IMR-90 (cell line): ENCODE measurements around the gene NGFR. TPM values are rescaled to one million over a fixed set of nuclear protein-coding genes. Genes with fewer than 3 reads are reported as not detected.

Source experiments
- ATAC-seq: fragments of 200-7000 bp; cut with Tn5 transposase; 2 replicates; pipeline ENCODE4 v1.9.1; 2020; ENCODE audit warnings: low read depth, mild to moderate bottlenecking, moderate library complexity
- BruUV-seq: library from RNA; stranded (reverse); fragments of 400-500 nt; replicated peaks from 2 replicates; lab custom pipeline; 2021; lab: Mats Ljungman, UMichigan
- CTCF ChIA-PET: fragments of 300-600 bp; formaldehyde crosslinking; extraction: SDS; loops from one replicate; lab custom pipeline; 2021; ENCODE audit warnings: antibody characterized with exemption; lab: Yijun Ruan, JAX
- POLR2A ChIA-PET: fragments of 300-600 bp; sonication (Branson Sonifier 250); formaldehyde crosslinking; loops from one replicate; lab custom pipeline; 2022; ENCODE audit warnings: antibody characterized with exemption; ENCODE audit not compliant: unreplicated experiment; lab: Charles Lee
- DNase-seq: peaks from one replicate; pipeline ENCODE4 v3.0.0; 2013
- H2AFZ ChIP-seq: replicated peaks from 2 replicates; pipeline ENCODE3; 2013; ENCODE audit warnings: low read length, mild to moderate bottlenecking; ENCODE audit not compliant: poor library complexity
- H2AK5ac ChIP-seq: 2 replicates; pipeline ENCODE4 v1.6.1; 2013; ENCODE audit warnings: low read depth, low read length, inconsistent platforms
- H2AK9ac ChIP-seq: replicated peaks from 2 replicates; pipeline ENCODE3; 2013; ENCODE audit warnings: mild to moderate bottlenecking, low read depth, low read length, moderate library complexity; ENCODE audit not compliant: poor library complexity
- H2BK120ac ChIP-seq: 2 replicates; pipeline ENCODE4 v1.6.1; 2013; ENCODE audit warnings: low read depth, low read length, inconsistent platforms
- H2BK15ac ChIP-seq: 3 replicates; pipeline ENCODE4 v1.6.1; 2013; ENCODE audit warnings: low read depth, low read length, inconsistent platforms
- H2BK20ac ChIP-seq: 2 replicates; pipeline ENCODE4 v1.6.1; 2013; ENCODE audit warnings: low read depth, mild to moderate bottlenecking, inconsistent platforms, low read length, moderate library complexity
- H2BK5ac ChIP-seq: 2 replicates; pipeline ENCODE4 v1.6.1; 2013; ENCODE audit warnings: mild to moderate bottlenecking, low read depth, low read length, inconsistent platforms; ENCODE audit not compliant: poor library complexity, severe bottlenecking
- H3K14ac ChIP-seq: replicated peaks from 2 replicates; pipeline ENCODE4 v1.6.1; 2013; ENCODE audit warnings: low read depth, low read length, inconsistent platforms
- H3K18ac ChIP-seq: 2 replicates; pipeline ENCODE4 v1.6.1; 2013; ENCODE audit warnings: low read depth, low read length, control low read depth
- H3K23ac ChIP-seq: 2 replicates; pipeline ENCODE4 v1.6.1; 2013; ENCODE audit warnings: low read depth, low read length, inconsistent platforms
- H3K27ac ChIP-seq: 2 replicates; pipeline ENCODE4 v1.5.1; 2013; ENCODE audit warnings: mild to moderate bottlenecking, control low read depth, low read length; ENCODE audit not compliant: insufficient read depth
- H3K27me3 ChIP-seq: 2 replicates; pipeline ENCODE4 v1.6.1; 2013; ENCODE audit warnings: low read length; ENCODE audit not compliant: control insufficient read depth, insufficient read depth
- H3K36me3 ChIP-seq: 2 replicates; pipeline ENCODE4 v1.6.1; 2013; ENCODE audit warnings: low read length, mixed read lengths; ENCODE audit not compliant: control insufficient read depth, insufficient read depth
- H3K4ac ChIP-seq: 2 replicates; pipeline ENCODE4 v1.6.1; 2013; ENCODE audit warnings: low read depth, low read length, inconsistent platforms
- H3K4me1 ChIP-seq: 2 replicates; pipeline ENCODE4 v1.6.1; 2013; ENCODE audit warnings: low read length, mixed read lengths; ENCODE audit not compliant: control insufficient read depth, insufficient read depth
- H3K4me2 ChIP-seq: 2 replicates; pipeline ENCODE4 v1.6.1; 2013; ENCODE audit warnings: low read depth, mild to moderate bottlenecking, control low read depth, low read length, moderate library complexity
- H3K4me3 ChIP-seq: 2 replicates; pipeline ENCODE4 v1.5.1; 2013; ENCODE audit warnings: low read depth, mild to moderate bottlenecking, control low read depth, low read length, moderate library complexity; ENCODE audit not compliant: insufficient read depth
- H3K56ac ChIP-seq: 2 replicates; pipeline ENCODE4 v1.6.1; 2013; ENCODE audit warnings: low read length, inconsistent platforms; ENCODE audit not compliant: insufficient read depth; ENCODE audit errors: extremely low read depth
- H3K79me1 ChIP-seq, 2 experiments: 2 replicates each; pipeline ENCODE4 v1.6.1; 2013; ENCODE audit warnings: low read length in 2 of 2, inconsistent platforms in 1 of 2, low read depth in 1 of 2
- H3K9ac ChIP-seq: 2 replicates; pipeline ENCODE4 v1.6.1; 2013; ENCODE audit warnings: low read depth, low read length, control low read depth
- H3K9me1 ChIP-seq: 2 replicates; pipeline ENCODE4 v1.6.1; 2013; ENCODE audit warnings: low read length, inconsistent platforms; ENCODE audit not compliant: insufficient read depth
- H3K9me3 ChIP-seq: 2 replicates; pipeline ENCODE4 v1.6.1; 2013; ENCODE audit warnings: low read length; ENCODE audit not compliant: control insufficient read depth, insufficient read depth
- H4K20me1 ChIP-seq: 2 replicates; pipeline ENCODE4 v1.6.1; 2013; ENCODE audit warnings: low read length, inconsistent platforms; ENCODE audit not compliant: insufficient read depth
- H4K5ac ChIP-seq: 2 replicates; pipeline ENCODE4 v1.6.1; 2013; ENCODE audit warnings: mild to moderate bottlenecking, low read depth, low read length, control low read depth
- H4K8ac ChIP-seq, 2 experiments: 2 replicates each; pipeline ENCODE4 v1.6.1; 2013; ENCODE audit warnings: low read depth in 2 of 2, low read length in 2 of 2, control low read depth in 1 of 2, inconsistent platforms in 1 of 2
- H4K91ac ChIP-seq: 2 replicates; pipeline ENCODE4 v1.6.1; 2013; ENCODE audit warnings: low read depth, low read length, inconsistent platforms; ENCODE audit not compliant: insufficient read depth
- BHLHE40 ChIP-seq: fragments of 150-350 bp; IDR thresholded peaks from 2 replicates; pipeline ENCODE4 v1.6.1; 2016; ENCODE audit warnings: mild to moderate bottlenecking, low read depth, low read length
- CEBPB ChIP-seq: IDR thresholded peaks from 2 replicates; pipeline ENCODE4 v1.6.1; 2012; ENCODE audit warnings: low read depth, low read length, improper control_type of control experiment
- CHD1 ChIP-seq: IDR thresholded peaks from 2 replicates; pipeline ENCODE4 v1.6.1; 2012; ENCODE audit warnings: low read depth, low read length, improper control_type of control experiment
- FOS ChIP-seq: fragments of 150-350 bp; IDR thresholded peaks from 2 replicates; pipeline ENCODE4 v1.6.1; 2016; ENCODE audit warnings: low read depth, low read length
- MAZ ChIP-seq: IDR thresholded peaks from 2 replicates; pipeline ENCODE4 v1.6.1; 2012; ENCODE audit warnings: low read depth, mild to moderate bottlenecking, low read length, improper control_type of control experiment, moderate library complexity, borderline replicate concordance
- MXI1 ChIP-seq: IDR thresholded peaks from 2 replicates; pipeline ENCODE4 v1.6.1; 2012; ENCODE audit warnings: low read depth, mild to moderate bottlenecking, low read length, moderate library complexity, borderline replicate concordance
- NFE2L2 ChIP-seq: fragments of 150-350 bp; IDR thresholded peaks from 2 replicates; pipeline ENCODE4 v1.6.1; 2016; ENCODE audit warnings: low read depth, mild to moderate bottlenecking, low read length
- POLR2A ChIP-seq: IDR thresholded peaks from 2 replicates; pipeline ENCODE4 v1.6.1; 2012; ENCODE audit warnings: mild to moderate bottlenecking, low read depth, low read length
- RAD21 ChIP-seq: IDR thresholded peaks from 2 replicates; pipeline ENCODE4 v1.6.1; 2012; ENCODE audit warnings: low read length, improper control_type of control experiment
- SMC3 ChIP-seq: fragments of 150-350 bp; IDR thresholded peaks from 2 replicates; pipeline ENCODE4 v1.6.1; 2016; ENCODE audit warnings: low read depth, mild to moderate bottlenecking, antibody characterized with exemption, low read length, moderate library complexity
- WGBS, 2 experiments: methylation state at CpG; one replicate each; pipeline versions ENCODE4 v1.1.5 to v1.1.7; 2013; ENCODE audit warnings: missing lambda C conversion rate in 2 of 2; ENCODE audit not compliant: insufficient read length in 1 of 2; ENCODE audit errors: extremely low coverage in 2 of 2; 5-methylcytosine and 5-hydroxymethylcytosine counted together
- dilution Hi-C: fragments of 300-500 bp; cut with HindIII; formaldehyde crosslinking; loops from one replicate; pipeline ENCODE4 v1.14.3; 2018; ENCODE audit warnings: low sequenced_read_pairs; ENCODE audit not compliant: unreplicated experiment
- in situ Hi-C: fragments of 300-500 bp; cut with MboI; formaldehyde crosslinking; loops from 3 replicates; pipeline ENCODE4 v1.14.3; 2019; ENCODE audit warnings: low sequenced_read_pairs, inconsistent platforms, mixed read lengths
- intact Hi-C: fragments of 100-400 bp; cut with micrococcal nuclease; formaldehyde crosslinking; loops from 2 replicates; pipeline ENCODE4 v1.10.0; 2022
- polyA plus RNA-seq, 3 experiments: library from polyadenylated mRNA; depleted of rRNA; stranded (reverse); fragments of >200 nt; gene quantifications; 2 replicates each; pipeline ENCODE4 v1.2.3, GENCODE V29; 2012; ENCODE audit warnings: low replicate concordance in 1 of 3
- total RNA-seq: library from RNA; depleted of rRNA; stranded (reverse); fragments of >200 nt; gene quantifications from 2 replicates; pipeline ENCODE4 v1.2.3, GENCODE V29; 2012
- TF ChIP-seq, protein P1 (sequence below): conservative IDR thresholded peaks from 2 replicates; pipeline ENCODE4 v1.5.1; 2012; ENCODE audit warnings: mild to moderate bottlenecking, low read depth, low read length, improper control_type of control experiment
- TF ChIP-seq, protein P2 (sequence below): fragments of 150-350 bp; IDR thresholded peaks from 2 replicates; pipeline ENCODE4 v1.6.1; 2017; ENCODE audit warnings: mild to moderate bottlenecking, antibody characterized with exemption, low read length, low read depth
- TF ChIP-seq, protein P3 (sequence below): fragments of 150-350 bp; IDR thresholded peaks from 2 replicates; pipeline ENCODE4 v1.6.1; 2016; ENCODE audit warnings: low read depth, mild to moderate bottlenecking, low read length, moderate library complexity, borderline replicate concordance

The NGFR gene
- total and polyA plus RNA-seq, 2 of the 4 experiments (the other 2 are of a cell fraction) = 0.15 to 0.18 TPM

DNA sequence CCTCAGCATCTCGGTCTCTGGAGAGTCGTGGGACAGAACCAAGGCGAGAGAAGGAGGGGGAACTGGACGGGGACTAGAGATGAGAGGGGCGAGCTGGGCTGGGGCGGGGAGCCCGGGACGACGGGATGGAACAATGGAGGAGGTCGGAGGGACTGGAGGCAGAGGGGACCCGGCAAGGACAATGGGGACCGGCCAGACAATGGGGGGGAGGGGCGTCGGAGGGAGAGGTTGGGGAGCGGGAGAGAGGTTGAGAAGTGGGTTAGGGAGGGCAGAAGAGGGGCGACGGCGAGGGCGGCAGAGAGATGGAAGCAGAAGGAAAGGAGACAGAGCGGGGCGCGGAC lies 719 bp downstream of the NGFR start:
- Histone ChIP-seq H2BK20ac (no peak overlapping the region), H3K4me1 (peaks cover 7% of the 10 kb centered on the region; the same call in 1 of the 2 replicates), H2AFZ (no peak overlapping the region), H4K20me1 (0 out of 2 replicates have a peak, but pooled peaks cover 10% of the 10 kb centered on the region), H3K4me2 (no peak overlapping the region), H3K36me3 (no peaks in the 10 kb centered on the region), H3K4me3 (no peak overlapping the region), H4K8ac (no peak overlapping the region), H3K9me1 (no peaks in the 10 kb centered on the region), H3K27ac (no peak overlapping the region), H2BK15ac (no peak overlapping the region), H2AK9ac (no peak overlapping the region), H3K4ac (no peak overlapping the region), H3K18ac (no peak overlapping the region), H2BK5ac (no peak overlapping the region), H3K56ac (no peak overlapping the region), H2BK120ac (no peak overlapping the region), H3K9ac (no peak overlapping the region), H4K91ac (no peak overlapping the region), H3K79me1 (no peaks in the 10 kb centered on the region), H4K5ac (no peak overlapping the region), H3K27me3 (peaks cover 85% of the 10 kb centered on the region), H3K9me3 (no peaks in the 10 kb centered on the region), H3K14ac (no peak overlapping the region), H2AK5ac (no peak overlapping the region), H3K23ac (no peak overlapping the region)
- intact Hi-C loops = loop anchor here (1.0 kb wide), 1 partner anchor 60 kb away; no protein-coding TSS in a partner anchor
- dilution Hi-C loops = no loop called here
- ATAC-seq (no peak), DNase-seq (no peak)
- ChIA-PET POLR2A (no interaction called here), CTCF (interaction anchor here (0.6 to 1.8 kb wide), 4 partner anchors 15 to 154 kb away, joined by 3 to 6 read pairs (median 4); no protein-coding TSS in a partner anchor)
- TF ChIP-seq RAD21 = no peak
- TF ChIP-seq, protein P1, sequence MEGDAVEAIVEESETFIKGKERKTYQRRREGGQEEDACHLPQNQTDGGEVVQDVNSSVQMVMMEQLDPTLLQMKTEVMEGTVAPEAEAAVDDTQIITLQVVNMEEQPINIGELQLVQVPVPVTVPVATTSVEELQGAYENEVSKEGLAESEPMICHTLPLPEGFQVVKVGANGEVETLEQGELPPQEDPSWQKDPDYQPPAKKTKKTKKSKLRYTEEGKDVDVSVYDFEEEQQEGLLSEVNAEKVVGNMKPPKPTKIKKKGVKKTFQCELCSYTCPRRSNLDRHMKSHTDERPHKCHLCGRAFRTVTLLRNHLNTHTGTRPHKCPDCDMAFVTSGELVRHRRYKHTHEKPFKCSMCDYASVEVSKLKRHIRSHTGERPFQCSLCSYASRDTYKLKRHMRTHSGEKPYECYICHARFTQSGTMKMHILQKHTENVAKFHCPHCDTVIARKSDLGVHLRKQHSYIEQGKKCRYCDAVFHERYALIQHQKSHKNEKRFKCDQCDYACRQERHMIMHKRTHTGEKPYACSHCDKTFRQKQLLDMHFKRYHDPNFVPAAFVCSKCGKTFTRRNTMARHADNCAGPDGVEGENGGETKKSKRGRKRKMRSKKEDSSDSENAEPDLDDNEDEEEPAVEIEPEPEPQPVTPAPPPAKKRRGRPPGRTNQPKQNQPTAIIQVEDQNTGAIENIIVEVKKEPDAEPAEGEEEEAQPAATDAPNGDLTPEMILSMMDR = no peak
- no peak for TF ChIP-seq CEBPB
- TF ChIP-seq POLR2A = no peak
- no peak for TF ChIP-seq NFE2L2
- no peak for TF ChIP-seq MXI1
- TF ChIP-seq, protein P2, sequence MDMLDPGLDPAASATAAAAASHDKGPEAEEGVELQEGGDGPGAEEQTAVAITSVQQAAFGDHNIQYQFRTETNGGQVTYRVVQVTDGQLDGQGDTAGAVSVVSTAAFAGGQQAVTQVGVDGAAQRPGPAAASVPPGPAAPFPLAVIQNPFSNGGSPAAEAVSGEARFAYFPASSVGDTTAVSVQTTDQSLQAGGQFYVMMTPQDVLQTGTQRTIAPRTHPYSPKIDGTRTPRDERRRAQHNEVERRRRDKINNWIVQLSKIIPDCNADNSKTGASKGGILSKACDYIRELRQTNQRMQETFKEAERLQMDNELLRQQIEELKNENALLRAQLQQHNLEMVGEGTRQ = no peak
- TF ChIP-seq, protein P3, sequence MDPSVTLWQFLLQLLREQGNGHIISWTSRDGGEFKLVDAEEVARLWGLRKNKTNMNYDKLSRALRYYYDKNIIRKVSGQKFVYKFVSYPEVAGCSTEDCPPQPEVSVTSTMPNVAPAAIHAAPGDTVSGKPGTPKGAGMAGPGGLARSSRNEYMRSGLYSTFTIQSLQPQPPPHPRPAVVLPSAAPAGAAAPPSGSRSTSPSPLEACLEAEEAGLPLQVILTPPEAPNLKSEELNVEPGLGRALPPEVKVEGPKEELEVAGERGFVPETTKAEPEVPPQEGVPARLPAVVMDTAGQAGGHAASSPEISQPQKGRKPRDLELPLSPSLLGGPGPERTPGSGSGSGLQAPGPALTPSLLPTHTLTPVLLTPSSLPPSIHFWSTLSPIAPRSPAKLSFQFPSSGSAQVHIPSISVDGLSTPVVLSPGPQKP = no peak
- no peak for TF ChIP-seq BHLHE40
- TF ChIP-seq MAZ = no peak
- TF ChIP-seq SMC3 = no peak
- no peak for TF ChIP-seq CHD1
- no peak for TF ChIP-seq FOS
- no TSS peak for BruUV-seq
- WGBS, 2 experiments = 0% methylated on average over 11 of the region's 22 CpGs; no CpG with 5 or more reads in 1 of the 2 experiments
- in situ Hi-C loops = no loop called here
